Effector memory CD4-positive, alpha-beta T cell (primary cell): Measurements from ENCODE around the gene RPL5.

ENCODE experiments used
- DNase-seq, 3 donors: peaks; one replicate each; pipeline ENCODE4 v3.0.0-alpha.2; 2020
- H3K27ac ChIP-seq: 2 replicates; pipeline ENCODE4 v1.7.0; 2013; ENCODE audit warnings: mild to moderate bottlenecking, low read length, moderate library complexity; ENCODE audit not compliant: insufficient read depth, poor library complexity, severe bottlenecking
- H3K27me3 ChIP-seq: replicated peaks from 2 replicates; pipeline ENCODE4 v1.7.0; 2013; ENCODE audit warnings: mild to moderate bottlenecking, low read length; ENCODE audit not compliant: insufficient read depth, control insufficient read depth, poor library complexity, severe bottlenecking
- H3K36me3 ChIP-seq: 2 replicates; pipeline ENCODE4 v1.7.0; 2013; ENCODE audit warnings: mild to moderate bottlenecking, low read length, moderate library complexity; ENCODE audit not compliant: control insufficient read depth, insufficient read depth
- H3K4me1 ChIP-seq: 2 replicates; pipeline ENCODE4 v1.7.0; 2013; ENCODE audit warnings: low read length, mild to moderate bottlenecking; ENCODE audit not compliant: control insufficient read depth, insufficient read depth, poor library complexity, severe bottlenecking
- H3K4me3 ChIP-seq: 2 replicates; pipeline ENCODE4 v1.7.0; 2013; ENCODE audit warnings: low read length, low read depth, mild to moderate bottlenecking; ENCODE audit not compliant: insufficient read depth, poor library complexity, severe bottlenecking
- H3K9me3 ChIP-seq: 2 replicates; pipeline ENCODE4 v1.7.0; 2013; ENCODE audit warnings: mild to moderate bottlenecking, low read length, moderate library complexity; ENCODE audit not compliant: control insufficient read depth

Gene RPL5

GRCh38 chr1:92839442-92839841 is 7.6 kb downstream of the RPL5 start:
- Histone ChIP-seq H3K36me3 (peaks cover 75% of the 10 kb centered on the region), H3K4me1 (peaks cover 9% of the 10 kb centered on the region), H3K27me3 (no peaks in the 10 kb centered on the region), H3K27ac (peak overlapping the region; percentile 1), H3K9me3 (no peaks in the 10 kb centered on the region), H3K4me3 (no peak overlapping the region)
- no peak for DNase-seq

GRCh38 chr1:92840600-92840999 is 8.8 kb downstream of the RPL5 start:
- DNase-seq = no peak

DNA sequence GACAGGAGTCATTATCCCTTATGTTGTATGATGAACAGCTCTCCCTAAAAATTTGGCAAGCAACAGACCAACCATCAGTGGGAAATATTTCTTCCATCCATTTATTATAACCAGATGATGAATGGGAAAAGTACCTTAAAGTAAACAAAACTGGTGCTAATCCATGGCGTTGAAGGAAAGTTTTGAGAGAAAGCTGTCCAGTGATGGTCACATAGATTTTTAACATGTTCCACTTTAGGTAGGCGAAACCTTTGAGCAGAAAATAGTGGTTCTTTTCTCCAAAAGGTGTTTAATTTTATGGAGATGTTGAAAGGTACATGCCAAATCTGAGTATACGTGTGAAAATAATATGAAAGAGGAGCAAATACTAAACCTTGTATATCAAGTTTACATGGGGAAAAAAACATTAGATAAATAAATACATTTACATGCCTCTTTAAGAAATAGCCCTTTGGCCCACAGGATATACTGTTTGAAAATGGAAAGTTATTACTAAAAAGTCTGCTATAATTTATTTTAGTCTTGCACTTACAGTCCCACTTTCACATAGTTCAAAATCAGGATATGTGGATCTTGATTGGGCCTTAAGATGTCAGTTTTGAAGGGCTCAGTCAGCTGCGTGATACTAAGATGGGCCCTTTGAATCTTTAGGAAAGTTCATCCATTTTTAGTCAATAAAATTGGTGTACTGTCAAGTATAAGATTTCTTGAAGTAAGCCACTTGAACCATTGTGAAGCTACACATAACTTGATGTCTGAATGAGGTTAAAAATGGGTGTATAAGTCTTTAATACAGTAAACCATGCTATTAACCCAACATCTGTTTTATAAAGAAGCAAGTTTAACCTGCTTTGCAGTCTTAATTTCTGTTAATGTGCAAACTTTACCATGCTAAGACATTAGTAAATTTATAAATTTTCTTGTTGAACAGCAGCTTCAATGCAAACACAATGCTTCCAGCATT is 10.5 kb downstream of the RPL5 start:
- no peak overlapping the region for H3K4me3 ChIP-seq
- H3K27me3 ChIP-seq = no peaks in the 10 kb centered on the region
- no peak overlapping the region for H3K27ac ChIP-seq
- DNase-seq = no peak
- no peaks in the 10 kb centered on the region for H3K9me3 ChIP-seq
- H3K36me3 ChIP-seq = peaks cover 59% of the 10 kb centered on the region
- peaks cover 3% of the 10 kb centered on the region for H3K4me1 ChIP-seq

More at GRCh38 chr1:92840600-92840999, 8.8 kb downstream of the RPL5 start:
- Histone ChIP-seq H3K9me3 (no peaks in the 10 kb centered on the region), H3K36me3 (peaks cover 65% of the 10 kb centered on the region), H3K27me3 (no peaks in the 10 kb centered on the region), H3K27ac (no peak overlapping the region), H3K4me3 (no peak overlapping the region), H3K4me1 (peaks cover 9% of the 10 kb centered on the region)

- DNase-seq = no peak
- no peaks in the 10 kb centered on the region for H3K9me3 ChIP-seq
- H3K27ac ChIP-seq = no peak overlapping the region
- peaks cover 52% of the 10 kb centered on the region for H3K36me3 ChIP-seq
- H3K4me1 ChIP-seq = no peaks in the 10 kb centered on the region
- H3K27me3 ChIP-seq = no peaks in the 10 kb centered on the region
- H3K4me3 ChIP-seq = no peak overlapping the region
Measured at GRCh38 chr1:92843046-92843423, 11.2 kb downstream of the RPL5 start.

GRCh38 chr1:92843429-92844352 is 11.9 kb downstream of the RPL5 start:
- Histone ChIP-seq H3K9me3 (no peaks in the 10 kb centered on the region), H3K4me3 (no peak overlapping the region), H3K27me3 (no peaks in the 10 kb centered on the region), H3K36me3 (peaks cover 52% of the 10 kb centered on the region), H3K27ac (no peak overlapping the region), H3K4me1 (no peaks in the 10 kb centered on the region)
- no peak for DNase-seq

- no peaks in the 10 kb centered on the region for H3K27me3 ChIP-seq
- H3K4me1 ChIP-seq = no peaks in the 10 kb centered on the region
- H3K9me3 ChIP-seq = no peaks in the 10 kb centered on the region
- peaks cover 52% of the 10 kb centered on the region for H3K36me3 ChIP-seq
- DNase-seq = no peak
- H3K27ac ChIP-seq = no peak overlapping the region
- no peak overlapping the region for H3K4me3 ChIP-seq
Measured at GRCh38 chr1:92844439-92844838, 12.6 kb downstream of the RPL5 start.

DNA sequence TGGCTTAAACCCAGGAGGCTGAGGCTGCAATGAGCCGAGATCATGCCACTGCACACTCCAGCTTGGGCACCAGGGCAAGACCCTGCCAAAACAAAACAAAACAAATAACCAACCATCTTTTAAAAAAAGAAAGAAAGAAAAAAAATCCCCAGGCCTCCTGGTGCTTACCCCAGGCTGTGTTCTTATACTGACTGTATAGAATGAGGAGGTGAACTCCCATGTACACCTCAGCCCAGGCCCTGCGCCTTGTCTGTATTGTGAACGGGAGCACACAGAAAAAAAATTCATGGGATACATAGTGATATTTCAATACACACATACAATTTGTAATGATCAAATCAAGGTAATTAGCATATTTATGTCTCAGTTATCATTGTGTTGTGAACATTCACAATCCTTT is 14.1 kb downstream of the RPL5 start:
- no peaks in the 10 kb centered on the region for H3K9me3 ChIP-seq
- no peaks in the 10 kb centered on the region for H3K27me3 ChIP-seq
- H3K27ac ChIP-seq = no peak overlapping the region
- no peaks in the 10 kb centered on the region for H3K4me1 ChIP-seq
- DNase-seq = no peak
- peaks cover 44% of the 10 kb centered on the region for H3K36me3 ChIP-seq
- H3K4me3 ChIP-seq = no peak overlapping the region

- peaks cover 23% of the 10 kb centered on the region for H3K36me3 ChIP-seq
- no peaks in the 10 kb centered on the region for H3K27me3 ChIP-seq
- no peaks in the 10 kb centered on the region for H3K9me3 ChIP-seq
- H3K4me1 ChIP-seq = no peaks in the 10 kb centered on the region
- H3K27ac ChIP-seq = no peak overlapping the region
- no peak for DNase-seq
- H3K4me3 ChIP-seq = no peak overlapping the region
Measured at GRCh38 chr1:92848201-92848600, 16.4 kb downstream of the RPL5 start.

DNA sequence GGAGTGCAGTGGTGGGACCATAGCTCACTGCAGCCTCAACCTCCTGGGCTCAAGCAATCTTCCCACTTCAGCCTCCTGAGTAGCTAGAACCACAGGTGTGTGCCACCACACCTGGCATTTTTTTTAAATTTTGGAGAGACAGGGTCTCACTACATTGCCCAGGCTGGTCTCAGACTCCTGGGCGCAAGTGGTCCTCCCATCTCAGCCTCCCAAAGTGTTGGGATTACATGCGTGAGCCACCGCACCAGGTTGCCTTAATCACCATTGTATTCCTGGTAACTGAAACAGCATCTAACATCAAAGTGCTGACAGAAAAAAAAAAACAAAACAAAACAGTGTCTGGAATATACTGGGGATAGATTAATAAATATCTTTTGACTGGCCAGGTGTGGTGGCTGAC is 18.2 kb downstream of the RPL5 start:
- H3K9me3 ChIP-seq = no peaks in the 10 kb centered on the region
- H3K4me1 ChIP-seq = no peaks in the 10 kb centered on the region
- no peak for DNase-seq
- H3K27ac ChIP-seq = no peak overlapping the region
- peaks cover 10% of the 10 kb centered on the region for H3K36me3 ChIP-seq
- H3K27me3 ChIP-seq = no peaks in the 10 kb centered on the region
- H3K4me3 ChIP-seq = no peak overlapping the region

GRCh38 chr1:92851729-92852128 is 19.9 kb downstream of the RPL5 start:
- H3K27ac ChIP-seq = no peak overlapping the region
- no peak for DNase-seq
- no peaks in the 10 kb centered on the region for H3K9me3 ChIP-seq
- no peak overlapping the region for H3K4me3 ChIP-seq
- peaks cover 10% of the 10 kb centered on the region for H3K36me3 ChIP-seq
- H3K27me3 ChIP-seq = no peaks in the 10 kb centered on the region
- no peaks in the 10 kb centered on the region for H3K4me1 ChIP-seq
